ENCODE results near the gene MUC6. TPM values are rescaled to one million over a fixed set of nuclear protein-coding genes. Genes with fewer than 3 reads are reported as not detected.

MUC6 gene
- total RNA-seq, 1 experiment from 2014 or later = not detected

DNA sequence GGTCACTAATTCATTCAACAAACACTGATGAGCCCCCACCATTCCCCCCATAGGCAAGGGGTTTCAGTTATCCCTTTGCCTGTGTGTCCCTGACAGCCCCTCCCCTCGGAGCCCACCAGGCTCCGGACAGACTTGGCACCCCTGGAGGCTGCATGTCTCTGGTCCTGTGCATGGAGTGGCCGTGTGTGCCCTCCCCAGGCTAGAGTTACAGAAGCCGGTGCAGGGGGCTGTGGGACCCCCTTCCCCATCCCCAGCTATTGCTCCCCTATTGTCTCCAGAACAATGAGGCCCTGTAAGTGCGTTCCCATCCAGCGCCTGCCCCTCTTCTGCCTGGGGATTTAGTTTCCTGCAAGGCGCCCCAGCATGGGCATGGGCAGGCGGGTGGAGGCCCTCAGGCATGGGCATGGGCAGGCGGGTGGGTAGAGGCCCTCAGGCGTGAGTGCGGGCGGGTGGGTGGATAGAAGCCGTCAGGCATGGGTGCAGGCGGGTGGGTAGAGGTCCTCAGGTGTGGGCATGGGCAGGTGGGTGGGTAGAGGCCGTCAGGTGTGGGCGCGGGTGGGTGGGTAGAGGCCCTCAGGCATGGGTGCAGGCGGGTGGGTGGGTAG is 39.6 kb upstream of the MUC6 start:
- H3K4me1 Mint-ChIP-seq (ENCODE audit: insufficient read depth, unreplicated experiment) = no peaks in the 10 kb centered on the region
- POLR2A ChIA-PET = no interaction called here
- TF ChIP-seq, protein P1, sequence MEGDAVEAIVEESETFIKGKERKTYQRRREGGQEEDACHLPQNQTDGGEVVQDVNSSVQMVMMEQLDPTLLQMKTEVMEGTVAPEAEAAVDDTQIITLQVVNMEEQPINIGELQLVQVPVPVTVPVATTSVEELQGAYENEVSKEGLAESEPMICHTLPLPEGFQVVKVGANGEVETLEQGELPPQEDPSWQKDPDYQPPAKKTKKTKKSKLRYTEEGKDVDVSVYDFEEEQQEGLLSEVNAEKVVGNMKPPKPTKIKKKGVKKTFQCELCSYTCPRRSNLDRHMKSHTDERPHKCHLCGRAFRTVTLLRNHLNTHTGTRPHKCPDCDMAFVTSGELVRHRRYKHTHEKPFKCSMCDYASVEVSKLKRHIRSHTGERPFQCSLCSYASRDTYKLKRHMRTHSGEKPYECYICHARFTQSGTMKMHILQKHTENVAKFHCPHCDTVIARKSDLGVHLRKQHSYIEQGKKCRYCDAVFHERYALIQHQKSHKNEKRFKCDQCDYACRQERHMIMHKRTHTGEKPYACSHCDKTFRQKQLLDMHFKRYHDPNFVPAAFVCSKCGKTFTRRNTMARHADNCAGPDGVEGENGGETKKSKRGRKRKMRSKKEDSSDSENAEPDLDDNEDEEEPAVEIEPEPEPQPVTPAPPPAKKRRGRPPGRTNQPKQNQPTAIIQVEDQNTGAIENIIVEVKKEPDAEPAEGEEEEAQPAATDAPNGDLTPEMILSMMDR (IDR thresholded peaks at IDR 0.05; ENCODE audit: unreplicated experiment) = no peak
- CTCF ChIA-PET = no interaction called here
- H3K27me3 Mint-ChIP-seq (ENCODE audit: insufficient read depth, unreplicated experiment) = no peaks in the 10 kb centered on the region
- peaks cover 7% of the 10 kb centered on the region for H3K36me3 Mint-ChIP-seq (ENCODE audit: insufficient read depth, unreplicated experiment)
- no peak for DNase-seq (ENCODE audit: unreplicated experiment)
- no peak overlapping the region for H3K4me3 Mint-ChIP-seq (ENCODE audit: unreplicated experiment)
- BruUV-seq (replicated peaks) = no TSS peak
- H3K9me3 Mint-ChIP-seq (ENCODE audit: unreplicated experiment) = no peaks in the 10 kb centered on the region
- intact Hi-C loops (cut with micrococcal nuclease) = no loop called here
- H3K27ac Mint-ChIP-seq (ENCODE audit: low read depth, unreplicated experiment) = no peak overlapping the region

DNA sequence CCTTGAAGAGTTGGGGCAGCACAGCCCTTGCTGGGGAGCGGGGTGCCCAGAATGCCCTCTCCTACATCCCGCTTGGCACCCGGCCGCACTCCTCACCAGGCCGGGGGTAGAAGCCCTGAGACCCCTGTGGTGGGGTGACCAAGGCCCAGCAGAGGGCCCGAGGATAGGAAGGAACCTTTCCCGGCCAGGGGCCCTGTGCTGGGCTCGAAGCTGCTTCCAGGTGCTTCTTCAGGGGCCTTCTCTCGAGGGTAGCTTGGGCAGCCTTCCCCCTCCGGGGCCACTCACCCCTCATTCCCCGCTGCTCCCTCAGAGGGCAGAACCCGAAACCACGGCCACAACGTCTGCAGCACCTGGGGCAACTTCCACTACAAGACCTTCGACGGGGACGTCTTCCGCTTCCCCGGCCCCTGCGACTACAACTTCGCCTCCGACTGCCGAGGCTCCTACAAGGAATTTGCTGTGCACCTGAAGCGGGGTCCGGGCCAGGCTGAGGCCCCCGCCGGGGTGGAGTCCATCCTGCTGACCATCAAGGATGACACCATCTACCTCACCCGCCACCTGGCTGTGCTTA is 38.9 kb upstream of the MUC6 start:
- BruUV-seq (replicated peaks) = no TSS peak
- Mint-ChIP-seq H3K4me1 (ENCODE audit: insufficient read depth, unreplicated experiment) (no peaks in the 10 kb centered on the region), H3K9me3 (ENCODE audit: unreplicated experiment) (no peaks in the 10 kb centered on the region), H3K27me3 (ENCODE audit: insufficient read depth, unreplicated experiment) (no peaks in the 10 kb centered on the region), H3K4me3 (ENCODE audit: unreplicated experiment) (no peak overlapping the region), H3K27ac (ENCODE audit: low read depth, unreplicated experiment) (no peak overlapping the region), H3K36me3 (ENCODE audit: insufficient read depth, unreplicated experiment) (peaks cover 7% of the 10 kb centered on the region)
- ChIA-PET POLR2A (no interaction called here), CTCF (no interaction called here)
- intact Hi-C loops (cut with micrococcal nuclease) = no loop called here
- no peak for DNase-seq (ENCODE audit: unreplicated experiment)
- TF ChIP-seq, protein P1 (IDR thresholded peaks at IDR 0.05; ENCODE audit: unreplicated experiment) = no peak

- CTCF ChIA-PET = interaction anchor here (0.8 kb wide), 1 partner anchor 457 kb away, joined by 3 read pairs; no protein-coding TSS in a partner anchor
- POLR2A ChIA-PET = no interaction called here
- TF ChIP-seq, protein P1 (IDR thresholded peaks at IDR 0.05; ENCODE audit: unreplicated experiment) = no peak
- no peaks in the 10 kb centered on the region for H3K27me3 Mint-ChIP-seq (ENCODE audit: insufficient read depth, unreplicated experiment)
- DNase-seq (ENCODE audit: unreplicated experiment) = no peak
- no peak within 1 kb of the TSS for H3K27ac Mint-ChIP-seq (ENCODE audit: low read depth, unreplicated experiment)
- peaks cover 7% of the 10 kb centered on the region for H3K36me3 Mint-ChIP-seq (ENCODE audit: insufficient read depth, unreplicated experiment)
- H3K4me3 Mint-ChIP-seq (ENCODE audit: unreplicated experiment) = no peak within 1 kb of the TSS
- no peaks in the 10 kb centered on the region for H3K4me1 Mint-ChIP-seq (ENCODE audit: insufficient read depth, unreplicated experiment)
- intact Hi-C loops (cut with micrococcal nuclease) = no loop called here
- H3K9me3 Mint-ChIP-seq (ENCODE audit: unreplicated experiment) = no peaks in the 10 kb centered on the region
- no TSS peak for BruUV-seq (replicated peaks)
Measured at GRCh38 chr11:1074244-1075221, 38.0 kb upstream of the MUC6 start, which contains the start of gene MUC2. TSS of gene MUC2 (plus strand) at chr11:1074874.

GRCh38 chr11:1073851-1074243 is 37.3 kb upstream of the MUC6 start:
- Mint-ChIP-seq H3K9me3 (ENCODE audit: unreplicated experiment) (no peaks in the 10 kb centered on the region), H3K4me1 (ENCODE audit: insufficient read depth, unreplicated experiment) (no peaks in the 10 kb centered on the region), H3K27ac (ENCODE audit: low read depth, unreplicated experiment) (peak overlapping the region; percentile 46), H3K4me3 (ENCODE audit: unreplicated experiment) (no peak overlapping the region), H3K27me3 (ENCODE audit: insufficient read depth, unreplicated experiment) (no peaks in the 10 kb centered on the region), H3K36me3 (ENCODE audit: insufficient read depth, unreplicated experiment) (peaks cover 7% of the 10 kb centered on the region)
- TF ChIP-seq, protein P1 (IDR thresholded peaks at IDR 0.05; ENCODE audit: unreplicated experiment) = no peak
- DNase-seq (ENCODE audit: unreplicated experiment) = no peak
- BruUV-seq (replicated peaks) = no TSS peak
- POLR2A ChIA-PET = no interaction called here
- CTCF ChIA-PET = no interaction called here
- intact Hi-C loops (cut with micrococcal nuclease) = no loop called here
